NOMO-1 treated with dmso at 0.1 percent for 144 hours (cell line): ENCODE data around the gene GMDS.

ENCODE experiments used
- DNase-seq: peaks from one replicate; lab custom pipeline; 2025; ENCODE audit not compliant: unreplicated experiment; lab: John Stamatoyannopoulos, UW

Gene GMDS

GRCh38 chr6:1584996-1585668, 660.3 kb downstream of the GMDS start:
- DNase-seq, result no peak

- no peak for DNase-seq
These were observed 661.3 kb downstream of the GMDS start for GRCh38 chr6:1584146-1584545.

DNA sequence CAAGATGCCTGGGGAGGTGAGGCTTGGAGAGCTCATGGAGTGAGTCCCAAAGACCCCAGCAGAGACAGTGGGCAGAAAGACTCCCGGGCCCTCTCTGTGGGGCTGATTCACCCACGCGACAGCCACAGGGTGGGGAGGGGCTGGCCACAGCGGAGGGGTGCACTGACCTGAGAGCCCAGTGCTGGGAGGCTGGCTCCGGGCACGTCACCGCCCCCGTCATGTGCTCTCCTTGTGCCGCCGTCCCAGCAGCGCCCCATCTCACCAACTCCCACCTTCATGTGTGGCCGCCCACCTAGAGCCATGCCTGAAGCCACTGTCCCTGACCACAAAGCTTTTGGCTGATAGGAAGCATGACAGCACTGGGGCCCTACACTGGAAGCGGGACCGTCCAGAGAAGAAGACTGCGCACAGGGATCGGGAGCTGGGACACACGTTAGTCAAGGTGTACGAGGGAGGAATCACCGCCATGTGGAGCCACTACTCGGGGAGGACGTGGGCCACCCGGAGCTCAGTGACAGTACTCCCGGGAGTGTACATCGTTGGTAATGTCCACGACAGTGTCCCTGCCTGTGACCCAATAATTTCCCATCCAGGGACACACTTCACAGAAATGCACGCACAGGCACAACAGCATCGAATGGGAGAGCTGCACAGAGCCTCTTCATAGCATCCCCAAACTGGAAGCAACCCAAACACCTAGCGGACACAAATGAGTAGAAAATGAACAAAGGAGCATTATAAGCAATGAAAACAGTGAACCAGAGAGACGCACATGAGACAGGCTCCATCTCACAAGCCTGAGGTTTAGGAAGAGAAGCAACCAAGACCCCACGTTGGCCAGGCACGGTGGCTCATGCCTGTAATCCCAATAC, 664.0 kb downstream of the GMDS start:
- DNase-seq, result no peak

- DNase-seq, result no peak
These were observed 664.8 kb downstream of the GMDS start for GRCh38 chr6:1580585-1580984.

DNA sequence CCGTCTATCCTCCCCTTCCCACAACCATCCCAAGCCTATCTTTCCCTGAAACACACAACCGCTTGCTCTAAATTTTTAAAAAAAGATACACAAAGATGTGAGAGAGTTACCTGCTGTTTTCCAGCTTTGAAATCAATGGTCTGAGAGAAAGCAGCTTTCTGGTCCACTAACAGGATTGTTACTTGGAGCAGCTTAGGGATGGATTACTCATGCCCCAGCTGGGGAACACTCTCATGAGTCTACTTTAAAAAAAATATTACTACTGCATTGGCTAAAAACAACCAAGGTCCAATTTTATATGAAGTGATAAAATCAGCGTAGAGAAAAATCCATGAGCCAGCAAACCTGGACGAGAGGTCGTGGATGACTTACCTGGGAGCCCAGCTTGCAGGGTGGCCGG, 665.3 kb downstream of the GMDS start:
- no peak for DNase-seq

GRCh38 chr6:1579096-1579495, 666.3 kb downstream of the GMDS start:
- DNase-seq, result no peak

DNA sequence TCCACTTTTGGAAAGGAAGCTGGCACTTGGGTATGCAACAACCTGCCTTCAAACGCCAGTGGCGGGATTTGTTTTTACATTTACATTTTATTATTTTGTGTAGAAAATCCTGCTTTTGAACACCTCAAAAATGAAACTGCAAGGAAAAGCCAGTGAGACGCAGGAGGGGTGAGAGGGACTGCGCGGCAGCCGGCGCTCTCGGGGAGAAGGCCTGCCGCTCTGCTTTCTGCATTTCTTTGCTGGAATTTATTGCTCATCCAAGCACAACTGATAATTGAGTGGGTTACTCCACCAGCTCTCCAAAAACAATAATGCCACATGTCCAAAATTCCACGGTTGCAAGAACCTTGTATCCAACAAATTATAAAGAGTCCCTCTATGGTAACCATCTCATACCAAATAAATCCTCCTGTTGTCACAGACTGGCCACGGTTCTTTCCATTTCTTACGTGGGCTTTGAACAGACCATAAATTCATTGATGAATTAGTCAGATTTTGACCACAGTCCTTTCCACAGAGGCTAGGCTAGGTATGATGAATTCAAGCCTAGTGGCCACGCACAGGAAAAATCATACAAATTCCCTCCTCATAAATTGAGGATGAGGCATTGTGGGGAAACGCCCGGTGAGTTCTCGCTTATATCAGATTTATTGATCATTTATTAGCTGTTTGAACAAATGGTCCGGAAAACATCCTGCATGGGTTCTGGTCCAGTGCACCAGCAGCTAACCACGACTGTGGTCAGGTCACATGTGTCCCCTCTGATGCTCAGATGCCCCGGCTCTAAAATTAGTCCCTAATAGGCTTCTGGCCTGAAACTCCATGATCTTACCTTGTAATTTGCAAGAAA, 667.3 kb downstream of the GMDS start:
- DNase-seq, result no peak

DNA sequence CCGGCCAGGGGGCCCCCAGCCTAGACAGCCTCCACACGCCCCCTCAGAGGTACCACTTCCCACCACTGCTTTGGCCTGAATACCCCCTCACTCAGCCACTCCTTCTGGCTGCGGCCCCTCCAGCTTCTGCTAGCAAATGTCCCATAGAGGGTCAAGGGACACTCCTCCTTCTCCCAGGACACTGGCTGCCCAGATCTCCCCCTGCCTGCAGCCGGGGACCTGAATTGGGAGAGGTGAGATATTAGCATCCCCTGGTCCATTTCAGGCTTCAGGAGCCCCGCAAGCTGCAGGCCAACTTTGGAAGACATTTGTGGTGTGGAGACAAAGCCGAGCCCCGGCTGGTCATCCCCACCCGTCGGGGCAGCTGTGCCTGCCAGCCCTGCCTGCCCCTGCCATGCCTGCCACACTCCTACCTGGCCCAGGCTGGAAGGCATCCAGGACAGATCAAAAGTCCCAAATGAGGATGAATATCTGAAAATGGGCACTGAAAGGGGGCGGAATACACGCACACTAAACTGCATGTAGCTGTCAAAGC, 668.2 kb downstream of the GMDS start:
- no peak for DNase-seq

GRCh38 chr6:1576711-1577110, 668.7 kb downstream of the GMDS start:
- no peak for DNase-seq

DNA sequence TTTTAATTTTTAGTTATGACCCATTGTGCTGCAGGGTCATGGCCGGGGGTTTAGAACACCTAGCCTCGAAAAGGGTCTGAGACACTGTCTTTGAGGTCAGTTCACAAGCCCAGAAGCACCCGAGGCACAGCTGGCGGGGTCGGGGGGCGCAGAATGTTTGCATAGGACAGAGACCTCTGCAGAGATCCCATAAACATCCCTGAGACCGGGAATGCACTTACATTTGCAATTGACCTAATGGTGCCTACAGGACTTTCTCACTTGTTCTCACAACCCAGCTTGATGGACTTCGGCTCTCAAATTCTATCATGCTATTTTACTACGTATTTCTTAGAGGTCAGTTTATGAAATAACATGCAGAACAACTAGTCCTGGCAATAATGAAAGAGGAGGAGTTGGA, 669.2 kb downstream of the GMDS start:
- no peak for DNase-seq

GRCh38 chr6:1575210-1576041, 670.0 kb downstream of the GMDS start:
- no peak for DNase-seq

GRCh38 chr6:1574890-1575209, 670.6 kb downstream of the GMDS start:
- no peak for DNase-seq

DNA sequence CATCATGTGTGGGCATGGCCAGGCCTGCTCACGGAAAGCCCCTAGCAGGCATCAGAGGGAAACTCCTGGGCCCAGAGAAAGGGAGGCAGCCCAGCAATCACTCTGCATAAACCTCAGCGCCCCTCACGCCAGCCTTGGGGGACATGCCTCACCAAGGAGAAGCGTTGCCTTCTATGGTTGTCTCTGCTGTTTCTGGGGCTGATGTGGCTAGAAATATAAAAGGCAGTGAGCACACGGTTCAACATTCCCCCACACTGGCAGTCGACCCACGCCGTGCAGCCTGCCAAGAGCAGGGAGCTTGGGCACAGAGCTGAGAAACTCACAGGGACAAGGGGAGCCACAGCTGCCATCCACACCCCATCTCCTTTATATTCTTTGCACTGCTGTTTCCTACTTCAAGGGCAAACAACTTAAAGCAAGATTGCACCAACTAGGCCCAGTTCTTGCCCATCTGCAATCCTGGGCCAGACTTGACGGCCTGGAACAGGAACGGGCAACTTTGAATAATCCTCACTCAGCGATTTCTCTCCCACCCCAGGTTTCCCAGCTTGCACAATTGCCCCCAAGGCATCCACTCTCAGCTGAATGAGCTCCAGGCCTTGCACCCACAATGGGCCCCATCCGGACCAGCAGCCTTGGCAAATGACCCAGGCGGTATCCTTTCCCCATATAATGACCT, 671.2 kb downstream of the GMDS start:
- DNase-seq, result no peak
